HepG2 (cell line): ENCODE measurements around the gene SSNA1. TPM values are rescaled to one million over a fixed set of nuclear protein-coding genes. Genes with fewer than 3 reads are reported as not detected.
A peak's percentile ranks its signal among the peaks of the same experiment; 100 is the strongest.

ENCODE experiments used
- ELF3 ChIP-seq: IDR thresholded peaks from 2 replicates; pipeline ENCODE4 v1.6.1; 2016; ENCODE audit warnings: missing genetic modification reagents, missing compliant biosample characterization
- GATAD2A ChIP-seq: IDR thresholded peaks from 2 replicates; pipeline ENCODE4 v1.6.1; 2016
- KDM5B ChIP-seq: sonication (generic); formaldehyde crosslinking; IDR thresholded peaks from 2 replicates; pipeline ENCODE4 v1.4.0; 2020; ENCODE audit warnings: missing genetic modification reagents, mild to moderate bottlenecking, borderline replicate concordance
- SRSF1 ChIP-seq: fragments of 200-400 bp; formaldehyde crosslinking; optimal IDR thresholded peaks from 2 replicates; pipeline ENCODE3; 2017; ENCODE audit warnings: mild to moderate bottlenecking, low read depth, low read length, moderate library complexity
- WIZ ChIP-seq: sonication (generic); formaldehyde crosslinking; IDR thresholded peaks from 2 replicates; pipeline ENCODE4 v1.5.1; 2020; ENCODE audit warnings: mild to moderate bottlenecking, missing genetic modification reagents
- ZNF282 ChIP-seq: fragments of 450-650 bp; IDR thresholded peaks from 2 replicates; pipeline ENCODE4 v1.6.1; 2018; ENCODE audit not compliant: partially characterized antibody
- ZNF510 ChIP-seq: sonication (generic); formaldehyde crosslinking; IDR thresholded peaks from 2 replicates; pipeline ENCODE4 v1.4.0; 2020; ENCODE audit warnings: low read depth, mild to moderate bottlenecking, missing genetic modification reagents
- ZNF589 ChIP-seq: sonication (generic); formaldehyde crosslinking; conservative IDR thresholded peaks from 2 replicates; pipeline ENCODE4 v1.8.0; 2022; ENCODE audit warnings: mild to moderate bottlenecking, moderate library complexity, missing genetic modification reagents
- polyA plus RNA-seq, 8 experiments: library from polyadenylated mRNA; depleted of rRNA in 3 of 8; stranded (reverse) in 7 of 8; unstranded in 1 of 8; fragments of >200 nt; fragmentation: Illumina TruSeq in 4 of 8; extraction: Trizol in 4 of 8; gene quantifications; 2 replicates each; pipeline versions ENCODE4 v1.2.1 to v1.2.3, GENCODE V29; 2011 to 2016; ENCODE audit warnings: low read depth in 4 of 8, missing spikeins in 1 of 8, mixed read lengths in 1 of 8; ENCODE audit not compliant: insufficient read depth in 1 of 8
- total RNA-seq, 5 experiments: library from RNA; depleted of rRNA; stranded (reverse); fragments of >200 nt; fragmentation: Illumina TruSeq; extraction: Trizol; gene quantifications; 2 replicates each; pipeline ENCODE4 v1.2.3, GENCODE V29; 2016; ENCODE audit warnings: low read depth in 1 of 5
- TF ChIP-seq, protein P1 (sequence below): sonication (generic); formaldehyde crosslinking; IDR thresholded peaks from 2 replicates; pipeline ENCODE4; 2020; ENCODE audit warnings: missing genetic modification reagents, mild to moderate bottlenecking, borderline replicate concordance
- TF ChIP-seq, protein P2 (sequence below): sonication (generic); formaldehyde crosslinking; IDR thresholded peaks from 2 replicates; pipeline ENCODE4 v1.4.0; 2020; ENCODE audit warnings: missing genetic modification reagents
- TF ChIP-seq, protein P3 (sequence below): IDR thresholded peaks from 2 replicates; pipeline ENCODE4 v1.6.1; 2016; ENCODE audit warnings: mild to moderate bottlenecking
- TF ChIP-seq, protein P4 (sequence below): IDR thresholded peaks from 2 replicates; pipeline ENCODE4 v1.6.1; 2016; ENCODE audit warnings: mild to moderate bottlenecking, missing biosample characterization, missing genetic modification reagents
- TF ChIP-seq, protein P5 (sequence below), 2 experiments: sonication (generic) in 1 of 2; formaldehyde crosslinking in 1 of 2; IDR thresholded peaks; 2 replicates each; pipeline versions ENCODE4 v1.4.0 to v1.6.1; 2016 to 2020; ENCODE audit warnings: borderline replicate concordance in 1 of 2, low read depth in 1 of 2, mild to moderate bottlenecking in 1 of 2, missing genetic modification reagents in 1 of 2
- TF ChIP-seq, protein P6 (sequence below): IDR thresholded peaks from 2 replicates; pipeline ENCODE4 v1.6.1; 2016; ENCODE audit warnings: control low read depth

SSNA1 gene
- total and polyA plus RNA-seq, 2 of the 13 experiments (the other 11 are each of a cell fraction or from before 2014, with no cell fraction given) = 35.9 to 49.4 TPM

DNA sequence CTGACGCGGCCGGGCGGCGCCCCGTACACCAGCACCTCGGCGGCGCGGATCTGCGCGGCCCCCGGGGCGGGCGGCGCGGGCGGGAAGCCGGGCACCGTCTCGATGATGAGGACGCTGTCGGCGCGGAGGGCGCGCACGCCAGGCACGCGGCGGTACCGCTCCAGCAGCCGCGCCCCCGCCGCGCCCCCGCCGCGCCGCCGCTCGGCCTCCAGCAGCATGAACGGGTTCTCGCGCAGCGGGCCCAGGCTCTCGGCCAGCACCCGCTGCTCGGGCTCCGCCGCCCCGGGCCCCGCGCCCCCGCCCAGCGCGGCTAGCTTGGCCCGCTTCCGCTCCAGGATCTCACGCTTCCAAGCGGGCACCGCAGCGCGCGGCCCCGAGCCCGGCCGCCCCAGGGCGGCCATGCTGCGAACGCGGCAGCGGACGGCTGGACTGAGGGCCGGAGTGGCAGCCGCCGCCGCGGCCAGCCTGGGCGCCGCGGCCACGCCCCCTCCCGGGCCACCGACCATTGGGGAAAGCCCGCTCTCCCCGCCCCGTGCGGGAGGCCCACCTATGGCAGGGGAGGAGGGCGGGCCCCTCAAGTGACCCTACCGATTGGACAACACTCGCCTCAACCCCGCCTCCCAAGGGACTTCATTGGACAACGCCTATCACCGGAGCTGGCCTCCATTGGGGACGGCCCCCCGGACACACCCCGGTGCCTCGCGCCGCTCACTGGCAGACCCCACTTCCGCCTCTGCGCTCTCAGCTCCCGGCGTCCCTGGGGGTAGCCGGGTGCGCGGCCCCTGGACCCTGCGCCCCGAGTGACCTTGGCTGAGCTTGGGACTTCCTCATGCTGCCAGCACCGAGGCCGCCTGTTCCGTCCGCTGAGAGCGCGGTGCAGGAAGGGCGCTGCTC is 12.1 kb downstream of the SSNA1 start, which contains the start of gene TPRN (continued):
- TF ChIP-seq, protein P1, sequence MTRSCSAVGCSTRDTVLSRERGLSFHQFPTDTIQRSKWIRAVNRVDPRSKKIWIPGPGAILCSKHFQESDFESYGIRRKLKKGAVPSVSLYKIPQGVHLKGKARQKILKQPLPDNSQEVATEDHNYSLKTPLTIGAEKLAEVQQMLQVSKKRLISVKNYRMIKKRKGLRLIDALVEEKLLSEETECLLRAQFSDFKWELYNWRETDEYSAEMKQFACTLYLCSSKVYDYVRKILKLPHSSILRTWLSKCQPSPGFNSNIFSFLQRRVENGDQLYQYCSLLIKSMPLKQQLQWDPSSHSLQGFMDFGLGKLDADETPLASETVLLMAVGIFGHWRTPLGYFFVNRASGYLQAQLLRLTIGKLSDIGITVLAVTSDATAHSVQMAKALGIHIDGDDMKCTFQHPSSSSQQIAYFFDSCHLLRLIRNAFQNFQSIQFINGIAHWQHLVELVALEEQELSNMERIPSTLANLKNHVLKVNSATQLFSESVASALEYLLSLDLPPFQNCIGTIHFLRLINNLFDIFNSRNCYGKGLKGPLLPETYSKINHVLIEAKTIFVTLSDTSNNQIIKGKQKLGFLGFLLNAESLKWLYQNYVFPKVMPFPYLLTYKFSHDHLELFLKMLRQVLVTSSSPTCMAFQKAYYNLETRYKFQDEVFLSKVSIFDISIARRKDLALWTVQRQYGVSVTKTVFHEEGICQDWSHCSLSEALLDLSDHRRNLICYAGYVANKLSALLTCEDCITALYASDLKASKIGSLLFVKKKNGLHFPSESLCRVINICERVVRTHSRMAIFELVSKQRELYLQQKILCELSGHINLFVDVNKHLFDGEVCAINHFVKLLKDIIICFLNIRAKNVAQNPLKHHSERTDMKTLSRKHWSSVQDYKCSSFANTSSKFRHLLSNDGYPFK (CRISPR knock-in tag) = peak; percentile 93
- TF ChIP-seq WIZ (CRISPR knock-in tag) = peak; percentile 89; the same call in 1 of the 2 replicates
- TF ChIP-seq ZNF282 = no peak
- TF ChIP-seq GATAD2A (CRISPR knock-in tag) = peak; percentile 80
- TF ChIP-seq, protein P2, sequence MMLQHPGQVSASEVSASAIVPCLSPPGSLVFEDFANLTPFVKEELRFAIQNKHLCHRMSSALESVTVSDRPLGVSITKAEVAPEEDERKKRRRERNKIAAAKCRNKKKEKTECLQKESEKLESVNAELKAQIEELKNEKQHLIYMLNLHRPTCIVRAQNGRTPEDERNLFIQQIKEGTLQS (CRISPR knock-in tag) = peak; percentile 50; the same call in 1 of the 2 replicates
- TF ChIP-seq, protein P3, sequence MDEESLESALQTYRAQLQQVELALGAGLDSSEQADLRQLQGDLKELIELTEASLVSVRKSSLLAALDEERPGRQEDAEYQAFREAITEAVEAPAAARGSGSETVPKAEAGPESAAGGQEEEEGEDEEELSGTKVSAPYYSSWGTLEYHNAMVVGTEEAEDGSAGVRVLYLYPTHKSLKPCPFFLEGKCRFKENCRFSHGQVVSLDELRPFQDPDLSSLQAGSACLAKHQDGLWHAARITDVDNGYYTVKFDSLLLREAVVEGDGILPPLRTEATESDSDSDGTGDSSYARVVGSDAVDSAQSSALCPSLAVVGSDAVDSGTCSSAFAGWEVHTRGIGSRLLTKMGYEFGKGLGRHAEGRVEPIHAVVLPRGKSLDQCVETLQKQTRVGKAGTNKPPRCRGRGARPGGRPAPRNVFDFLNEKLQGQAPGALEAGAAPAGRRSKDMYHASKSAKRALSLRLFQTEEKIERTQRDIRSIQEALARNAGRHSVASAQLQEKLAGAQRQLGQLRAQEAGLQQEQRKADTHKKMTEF (CRISPR knock-in tag) = peak; percentile 98
- TF ChIP-seq, protein P4, sequence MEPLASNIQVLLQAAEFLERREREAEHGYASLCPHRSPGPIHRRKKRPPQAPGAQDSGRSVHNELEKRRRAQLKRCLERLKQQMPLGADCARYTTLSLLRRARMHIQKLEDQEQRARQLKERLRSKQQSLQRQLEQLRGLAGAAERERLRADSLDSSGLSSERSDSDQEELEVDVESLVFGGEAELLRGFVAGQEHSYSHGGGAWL (CRISPR knock-in tag) = peak; percentile 80; the same call in 1 of the 2 replicates
- no peak for TF ChIP-seq ZNF510 (CRISPR knock-in tag)
- TF ChIP-seq, protein P5, sequence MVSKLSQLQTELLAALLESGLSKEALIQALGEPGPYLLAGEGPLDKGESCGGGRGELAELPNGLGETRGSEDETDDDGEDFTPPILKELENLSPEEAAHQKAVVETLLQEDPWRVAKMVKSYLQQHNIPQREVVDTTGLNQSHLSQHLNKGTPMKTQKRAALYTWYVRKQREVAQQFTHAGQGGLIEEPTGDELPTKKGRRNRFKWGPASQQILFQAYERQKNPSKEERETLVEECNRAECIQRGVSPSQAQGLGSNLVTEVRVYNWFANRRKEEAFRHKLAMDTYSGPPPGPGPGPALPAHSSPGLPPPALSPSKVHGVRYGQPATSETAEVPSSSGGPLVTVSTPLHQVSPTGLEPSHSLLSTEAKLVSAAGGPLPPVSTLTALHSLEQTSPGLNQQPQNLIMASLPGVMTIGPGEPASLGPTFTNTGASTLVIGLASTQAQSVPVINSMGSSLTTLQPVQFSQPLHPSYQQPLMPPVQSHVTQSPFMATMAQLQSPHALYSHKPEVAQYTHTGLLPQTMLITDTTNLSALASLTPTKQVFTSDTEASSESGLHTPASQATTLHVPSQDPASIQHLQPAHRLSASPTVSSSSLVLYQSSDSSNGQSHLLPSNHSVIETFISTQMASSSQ (IDR thresholded peaks at IDR 0.05; ENCODE audit: low read depth) = no peak
- TF ChIP-seq, protein P5 (CRISPR knock-in tag; IDR thresholded peaks at IDR 0.05; ENCODE audit: borderline replicate concordance) = peak; percentile 61
- TF ChIP-seq SRSF1 = peak; percentile 66
- peak; percentile 67; the same call in 1 of the 2 replicates for TF ChIP-seq ZNF589
- TF ChIP-seq, protein P6, sequence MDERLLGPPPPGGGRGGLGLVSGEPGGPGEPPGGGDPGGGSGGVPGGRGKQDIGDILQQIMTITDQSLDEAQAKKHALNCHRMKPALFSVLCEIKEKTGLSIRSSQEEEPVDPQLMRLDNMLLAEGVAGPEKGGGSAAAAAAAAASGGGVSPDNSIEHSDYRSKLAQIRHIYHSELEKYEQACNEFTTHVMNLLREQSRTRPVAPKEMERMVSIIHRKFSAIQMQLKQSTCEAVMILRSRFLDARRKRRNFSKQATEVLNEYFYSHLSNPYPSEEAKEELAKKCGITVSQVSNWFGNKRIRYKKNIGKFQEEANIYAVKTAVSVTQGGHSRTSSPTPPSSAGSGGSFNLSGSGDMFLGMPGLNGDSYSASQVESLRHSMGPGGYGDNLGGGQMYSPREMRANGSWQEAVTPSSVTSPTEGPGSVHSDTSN (CRISPR knock-in tag) = 0 out of 2 replicates have a peak, but pooled peaks have one; percentile 38
- peak; percentile 82; the same call in 1 of the 2 replicates for TF ChIP-seq KDM5B (CRISPR knock-in tag)
- peak; percentile 99 for TF ChIP-seq ELF3 (CRISPR knock-in tag)
